SW480 (cell line): ENCODE measurements around the gene ASPA.
"Not testable (repeated sequence)": the region's sequence is repeated elsewhere in the genome, so short reads cannot be mapped to it uniquely, and the experiment has no call there.

Experiments used
- DNase-seq: peaks from one replicate; pipeline ENCODE4 v3.0.0-alpha.2; 2016; ENCODE audit warnings: low spot score

Gene ASPA

DNA sequence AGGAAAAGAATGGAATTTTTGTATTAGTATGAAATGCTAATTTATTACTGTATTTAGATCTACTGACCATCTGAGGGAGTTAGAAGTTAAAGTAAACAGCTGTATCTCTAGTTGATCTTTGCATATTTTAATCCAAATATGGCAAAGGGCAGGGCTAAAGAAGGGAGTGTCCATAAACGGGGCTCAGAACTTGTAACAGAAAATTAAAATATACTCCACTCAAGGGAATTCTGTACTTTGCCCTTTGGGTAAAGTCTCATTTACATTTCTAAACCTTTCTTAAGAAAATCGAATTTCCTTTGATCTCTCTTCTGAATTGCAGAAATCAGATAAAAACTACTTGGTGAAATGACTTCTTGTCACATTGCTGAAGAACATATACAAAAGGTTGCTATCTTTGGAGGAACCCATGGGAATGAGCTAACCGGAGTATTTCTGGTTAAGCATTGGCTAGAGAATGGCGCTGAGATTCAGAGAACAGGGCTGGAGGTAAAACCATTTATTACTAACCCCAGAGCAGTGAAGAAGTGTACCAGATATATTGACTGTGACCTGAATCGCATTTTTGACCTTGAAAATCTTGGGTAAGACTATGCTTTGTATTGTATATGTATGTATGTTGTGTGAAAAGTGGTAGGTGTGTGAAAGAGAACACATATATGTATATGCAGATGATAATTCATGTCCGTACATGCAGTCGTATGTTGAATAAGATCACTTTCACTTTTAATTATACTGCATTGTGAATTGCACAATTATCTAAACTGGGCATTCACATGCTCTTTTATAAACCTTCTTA, at the start of gene ASPA:
Gene ASPA (plus strand): TSS at position 186 of the 799 bp plus-strand sequence. CDS start 163 bp downstream, at position 349.
- DNase-seq, result no peak

DNA sequence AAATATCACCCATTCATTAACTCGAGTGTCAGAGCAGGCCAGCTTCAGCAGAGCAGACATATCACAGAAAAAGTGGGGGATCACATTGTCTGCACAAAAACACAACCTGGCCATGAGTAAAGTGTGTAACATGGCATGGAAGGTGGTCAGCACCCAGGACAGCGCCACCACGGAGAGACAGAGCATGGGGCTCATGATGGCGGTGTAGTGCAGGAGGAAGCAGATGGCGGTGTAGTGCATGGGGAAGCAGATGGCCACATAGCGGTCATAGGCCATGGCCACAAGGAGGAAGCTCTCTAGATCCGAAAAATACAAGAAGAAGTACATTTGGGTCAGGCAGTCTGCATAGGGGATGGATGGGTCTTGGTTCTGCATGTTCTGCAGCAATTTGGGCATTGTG, 42.6 kb upstream of the ASPA start:
- peak; percentile 7 for DNase-seq

DNA sequence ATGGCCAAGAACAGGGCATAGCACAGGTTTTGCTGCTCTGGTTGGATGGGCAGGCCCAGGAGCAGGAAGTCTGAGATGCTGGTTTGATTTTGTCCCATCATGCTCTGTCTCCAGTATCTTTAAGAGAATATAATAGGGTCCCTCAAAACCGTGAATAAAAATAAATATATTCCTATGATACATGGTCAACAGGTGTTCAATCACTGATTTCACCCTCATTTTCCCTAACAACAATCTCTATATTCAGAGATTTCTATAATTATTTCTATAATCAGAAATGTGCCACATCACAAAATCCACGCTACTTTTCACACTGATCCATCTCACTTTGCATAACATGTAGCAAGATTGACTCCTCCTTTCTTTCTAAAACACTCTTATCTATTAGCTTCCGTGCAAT, 42.1 kb upstream of the ASPA start, which contains the start of gene OR1E2:
Gene OR1E2 (minus strand): TSS at position 101 of the 400 bp plus-strand sequence. CDS start 0 bp downstream, at position 101.
- DNase-seq, result no peak

DNA sequence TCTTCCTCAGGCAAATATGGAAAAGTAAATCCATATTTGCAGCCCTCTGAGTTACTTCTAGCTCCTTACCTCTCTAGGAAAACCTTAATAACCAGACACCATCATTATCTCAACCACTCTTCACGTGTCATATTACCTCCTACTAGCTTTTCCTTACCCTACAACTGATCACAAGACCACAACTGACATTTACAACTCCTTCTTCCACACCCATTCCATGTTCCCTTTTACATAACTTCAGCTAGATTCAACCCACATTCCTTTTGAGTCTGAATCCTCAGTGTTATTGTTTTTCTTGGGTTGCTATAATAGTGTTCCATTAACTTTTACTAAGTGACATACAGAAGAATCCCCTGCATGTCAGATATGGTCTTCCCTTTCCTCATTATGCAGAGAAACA, 37.4 kb upstream of the ASPA start:
- DNase-seq, result no peak

DNA sequence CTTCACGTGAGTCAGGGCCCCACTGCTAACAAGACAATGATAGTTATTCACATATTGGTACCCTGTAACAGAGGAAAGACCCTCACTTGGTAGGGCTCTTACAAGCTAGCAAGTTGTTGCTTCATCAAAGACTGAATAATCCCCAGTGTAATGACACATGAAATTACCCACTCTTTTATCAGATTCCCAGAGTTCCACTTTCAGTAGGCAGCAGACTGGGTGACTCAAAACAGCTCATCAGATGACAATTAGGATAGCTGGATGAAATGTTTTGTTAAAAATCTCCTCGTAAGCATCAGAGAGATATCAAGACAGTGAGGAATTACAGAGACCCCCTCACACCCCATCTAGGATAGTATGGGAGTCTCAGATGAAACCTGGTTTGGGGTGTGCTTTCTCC, 35.3 kb upstream of the ASPA start:
- no peak for DNase-seq

DNA sequence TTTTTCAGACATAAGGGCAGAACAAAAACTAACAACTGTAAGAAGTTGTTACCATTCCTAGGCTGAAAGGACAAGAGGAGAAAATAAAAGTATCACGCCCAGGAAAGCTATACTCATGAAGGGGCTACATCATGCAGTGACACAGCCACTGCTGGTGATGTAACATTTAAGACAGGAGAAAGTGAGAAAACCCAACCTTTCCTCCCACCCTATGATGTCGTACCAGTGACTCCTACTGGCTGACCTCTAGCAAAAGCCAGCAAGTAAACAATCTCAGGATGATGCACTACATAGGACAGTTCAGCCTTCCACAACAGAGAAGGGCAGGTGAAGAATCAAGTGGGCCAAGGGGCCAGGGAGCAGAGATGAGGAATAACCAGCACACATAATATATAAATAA, 28.2 kb upstream of the ASPA start:
- DNase-seq, result peak; percentile 25

DNA sequence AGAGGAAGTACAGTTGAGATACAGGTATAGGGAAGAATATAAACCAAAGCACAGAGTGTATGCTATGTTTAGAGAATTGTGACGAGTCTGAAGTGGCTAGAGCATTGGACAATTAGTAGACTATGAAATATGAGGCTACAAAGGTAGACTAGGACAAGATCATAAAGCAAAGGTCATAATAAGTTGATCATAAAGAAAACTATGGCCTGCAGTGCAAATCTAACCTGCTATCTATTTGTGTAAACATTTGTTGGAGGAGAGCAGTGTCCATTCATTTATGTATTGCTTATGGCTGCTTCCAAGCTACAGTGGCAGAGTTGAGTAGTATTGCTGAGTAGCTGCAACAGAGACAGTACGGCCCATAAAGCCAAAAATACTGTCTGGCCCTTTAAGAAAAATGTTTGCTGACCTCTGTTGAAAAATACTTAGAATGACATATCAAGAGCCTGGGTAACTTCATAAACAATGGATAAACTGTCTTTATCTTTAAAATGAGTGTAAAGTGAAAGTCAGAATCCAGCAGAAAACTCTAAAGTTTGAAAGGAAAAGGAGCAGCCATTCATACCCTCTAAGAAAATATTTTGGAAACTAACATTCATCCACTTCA, 27.6 kb upstream of the ASPA start:
- peak; percentile 21 for DNase-seq

DNA sequence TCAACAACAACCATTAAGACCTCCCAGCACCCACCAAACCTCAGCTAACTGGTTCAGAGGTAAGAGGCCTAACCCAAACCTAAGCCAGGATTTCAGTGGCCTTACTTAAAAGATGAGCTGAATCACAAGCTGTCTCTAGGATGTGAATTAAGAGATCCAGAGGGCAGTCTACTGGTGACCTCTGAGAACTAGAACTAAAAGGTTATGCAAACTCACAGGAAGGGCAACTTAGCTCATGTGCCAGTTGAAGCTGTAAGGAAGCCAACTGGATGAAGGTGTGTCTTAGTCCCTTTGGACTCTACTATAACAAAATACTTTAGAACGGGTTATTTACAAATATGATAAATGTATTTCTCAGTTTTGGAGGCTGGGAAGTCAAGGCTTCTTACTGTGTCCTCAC, 9.4 kb upstream of the ASPA start:
- not testable (repeated sequence) for DNase-seq

DNA sequence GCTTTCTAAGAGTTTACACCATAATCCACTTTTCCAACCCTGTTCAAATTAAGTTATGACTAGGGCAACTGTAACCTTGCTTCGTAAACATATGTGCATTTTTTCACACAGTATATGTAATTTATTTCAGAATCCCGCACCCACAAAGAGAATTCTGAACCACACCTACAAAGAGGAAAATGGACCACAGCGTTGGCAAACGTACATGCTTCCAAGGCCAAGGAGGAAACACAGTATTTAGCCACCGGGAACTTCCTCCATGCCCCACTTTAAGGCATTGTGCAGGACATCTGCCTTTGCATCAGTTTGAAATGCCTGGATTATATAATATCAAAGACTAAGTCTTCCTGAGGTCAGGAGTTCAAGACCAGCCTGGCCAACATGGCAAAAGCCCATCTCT, 6.3 kb upstream of the ASPA start:
- DNase-seq, result no peak

DNA sequence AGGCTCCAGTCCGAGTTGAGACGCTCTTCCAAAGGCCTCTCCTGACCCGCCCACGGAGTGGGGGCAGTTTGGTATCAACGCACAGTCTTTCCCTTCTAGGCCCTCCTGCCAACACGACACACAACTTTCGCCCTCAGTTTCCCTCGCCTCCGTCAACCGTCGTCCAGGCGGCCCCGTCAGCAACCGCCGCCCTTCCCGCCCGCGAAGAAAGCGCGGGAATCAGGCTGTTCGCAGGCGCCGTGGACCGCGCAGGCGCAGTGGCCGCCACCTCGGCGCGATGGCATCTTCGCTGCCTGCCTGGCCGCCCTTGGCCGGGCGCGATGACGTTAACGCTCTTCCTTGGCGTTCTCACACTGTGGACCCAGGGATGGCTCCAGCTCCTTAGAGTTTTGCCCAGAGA, 4.2 kb upstream of the ASPA start, which contains the start of gene SPATA22:
Gene SPATA22 (minus strand): TSS at position 221 of the 400 bp plus-strand sequence. CDS start 2,494 bp downstream, outside the sequence.
- no peak for DNase-seq

DNA sequence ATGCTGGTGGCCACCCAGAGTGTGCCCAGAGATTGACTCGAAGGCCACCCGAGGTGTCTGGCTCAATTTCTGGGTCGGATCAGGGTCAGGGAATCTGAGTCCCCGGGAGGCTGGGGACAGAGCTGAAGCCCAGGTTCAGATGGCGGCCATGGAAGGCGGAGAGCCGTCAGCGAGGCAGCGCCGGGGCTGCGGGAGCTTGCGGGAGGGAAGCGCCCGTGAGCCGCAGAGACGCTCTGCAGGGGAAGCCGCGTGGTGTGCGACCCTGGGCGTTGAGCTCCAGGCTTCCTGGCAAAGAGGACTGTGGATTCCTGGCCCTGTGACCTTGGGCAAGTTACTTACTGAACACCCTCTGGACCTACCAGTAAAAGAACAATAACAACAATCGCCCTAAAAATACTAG, 3.7 kb upstream of the ASPA start:
- DNase-seq, result no peak

DNA sequence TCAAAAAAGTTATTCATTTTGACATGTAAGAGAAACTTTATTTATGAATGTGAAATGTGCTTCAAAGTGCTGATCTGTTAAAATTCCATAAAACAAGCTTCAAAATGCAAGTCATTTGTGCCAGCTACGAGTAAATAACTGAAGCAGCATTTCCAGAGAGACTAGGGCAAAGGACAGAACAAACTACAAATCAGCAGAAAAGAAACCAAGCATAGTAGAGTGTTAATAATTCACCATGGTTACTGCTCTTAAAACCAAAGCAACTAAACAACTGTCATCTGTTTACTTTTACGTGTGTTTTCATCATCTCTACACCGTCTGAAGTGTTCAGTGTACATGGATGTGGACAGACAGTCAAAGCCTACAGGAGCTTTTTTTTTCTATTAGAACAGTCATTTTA, 1.6 kb upstream of the ASPA start:
- DNase-seq, result peak; percentile 18

DNA sequence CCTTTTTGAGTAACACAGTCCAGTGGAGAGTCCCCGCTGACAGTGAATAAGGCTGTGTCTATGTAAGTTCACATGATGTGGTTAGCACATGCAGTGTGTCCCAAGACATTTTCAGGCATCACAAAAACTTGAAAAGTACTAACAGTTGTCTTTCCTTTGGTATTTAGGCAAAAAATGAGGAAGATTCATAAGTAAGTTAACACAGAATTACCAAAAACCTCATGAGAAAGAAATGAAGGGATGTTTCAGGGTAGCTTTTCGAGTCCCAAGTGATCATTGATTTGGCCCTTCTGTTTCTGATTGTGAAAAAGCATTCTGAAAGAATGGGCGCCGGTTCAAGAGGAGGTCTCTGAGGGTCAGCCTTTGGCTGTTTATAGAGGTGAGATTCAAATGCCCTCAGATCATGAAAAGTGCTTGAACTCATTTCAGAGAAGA, 529 bp upstream of the ASPA start:
- no peak for DNase-seq

DNA sequence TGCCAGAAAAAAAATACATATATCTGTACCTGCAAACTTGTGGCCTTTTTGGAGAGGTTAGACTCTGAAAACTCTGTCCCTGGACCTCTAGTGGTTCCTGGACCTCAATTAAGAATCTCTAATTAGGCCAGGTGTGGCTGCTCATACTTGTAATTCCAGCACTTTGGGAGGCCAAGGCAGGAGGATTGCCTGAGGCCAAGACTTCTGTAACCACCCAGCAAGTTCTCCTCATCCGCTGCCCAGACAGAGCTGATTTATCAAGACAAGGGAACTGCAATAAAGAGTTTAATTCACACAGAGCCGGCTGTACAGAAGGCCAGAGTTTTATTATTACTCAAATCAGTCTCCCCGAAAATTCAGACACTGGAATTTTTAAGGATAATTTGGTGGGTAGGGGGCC, 4.2 kb downstream of the ASPA start:
- no peak for DNase-seq

DNA sequence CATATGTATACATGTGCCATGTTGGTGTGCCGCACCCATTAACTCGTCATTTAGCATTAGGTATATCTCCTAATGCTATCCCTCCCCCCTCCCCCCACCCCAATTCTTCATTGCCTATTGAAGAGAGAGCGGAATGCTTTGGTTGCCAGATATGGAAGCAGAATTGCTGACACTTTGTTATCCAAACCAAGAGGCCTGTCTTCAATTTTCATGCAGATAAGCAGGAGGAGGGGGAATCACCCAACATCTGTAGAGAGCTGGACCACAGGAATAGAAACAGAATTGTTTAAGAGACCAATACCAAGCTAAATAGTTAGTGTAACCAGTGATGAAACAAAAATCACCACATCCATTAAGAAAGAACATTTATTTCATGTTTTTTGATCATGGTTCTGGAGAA, 7.1 kb downstream of the ASPA start:
- no peak for DNase-seq

DNA sequence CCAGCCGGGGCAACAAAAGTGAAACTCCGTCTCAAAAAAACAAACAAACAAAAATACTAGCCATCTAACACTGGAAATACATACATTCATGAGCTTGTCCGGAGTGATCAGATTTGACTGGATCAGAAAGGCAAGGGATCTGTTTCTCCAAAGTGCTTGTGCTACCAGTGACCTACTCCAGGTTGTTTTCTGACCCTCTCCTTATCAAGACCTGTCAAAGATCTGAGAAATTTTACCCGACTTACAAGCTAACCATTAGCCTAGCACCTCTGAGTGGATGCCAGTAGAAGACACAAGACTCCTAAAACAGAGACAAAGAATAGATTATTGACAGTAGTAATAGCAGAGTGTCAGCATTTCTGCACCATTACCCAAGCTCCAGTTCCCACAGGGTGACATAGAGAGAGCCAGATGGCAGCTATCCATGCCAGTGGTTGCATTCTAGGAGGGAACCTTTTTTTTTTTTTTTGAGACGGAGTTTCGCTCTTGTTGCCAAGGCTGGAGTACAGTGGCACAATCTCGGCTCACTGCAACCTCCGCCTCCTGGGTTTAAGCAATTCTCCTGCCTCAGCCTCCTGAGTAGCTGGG, 9.8 kb downstream of the ASPA start:
- no peak for DNase-seq

DNA sequence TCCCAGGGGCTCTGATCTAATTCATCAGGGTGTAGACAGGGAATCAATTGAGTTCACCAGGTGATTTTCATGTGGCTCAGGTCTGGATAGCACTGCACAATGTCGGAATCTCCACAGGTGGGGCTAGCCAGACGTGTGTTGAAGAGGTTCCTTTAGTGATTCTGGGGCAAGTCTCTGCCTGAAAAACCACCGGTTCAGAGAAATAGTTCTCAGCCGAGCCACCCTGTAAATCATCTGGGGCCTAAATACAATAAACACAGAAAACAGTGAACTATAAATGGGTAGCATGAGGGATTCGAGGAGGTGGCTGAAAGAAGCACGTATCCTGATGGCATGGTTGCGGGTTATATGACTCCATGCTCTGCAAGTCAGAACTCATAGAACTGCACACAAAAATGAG, 21.3 kb downstream of the ASPA start:
- DNase-seq, result no peak

DNA sequence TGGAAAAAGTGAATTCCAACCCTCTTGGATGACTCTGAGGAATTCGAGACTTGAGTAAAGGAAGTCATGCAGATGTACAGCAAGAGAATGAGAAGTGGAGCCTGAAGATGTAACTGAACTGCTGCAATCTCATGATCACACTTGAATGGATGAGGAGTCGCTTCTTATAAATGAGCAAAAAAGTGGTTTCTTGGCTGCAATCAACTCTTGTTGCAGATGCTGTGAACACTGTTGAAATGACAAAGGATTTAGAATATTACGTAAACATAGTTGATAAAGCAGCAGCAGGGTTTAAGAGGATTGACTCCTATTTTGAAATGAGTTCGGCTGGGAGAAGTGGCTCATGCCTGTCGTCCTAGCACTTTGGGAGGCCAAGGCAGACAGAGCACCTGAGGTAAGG, 25.5 kb downstream of the ASPA start:
- no peak for DNase-seq

DNA sequence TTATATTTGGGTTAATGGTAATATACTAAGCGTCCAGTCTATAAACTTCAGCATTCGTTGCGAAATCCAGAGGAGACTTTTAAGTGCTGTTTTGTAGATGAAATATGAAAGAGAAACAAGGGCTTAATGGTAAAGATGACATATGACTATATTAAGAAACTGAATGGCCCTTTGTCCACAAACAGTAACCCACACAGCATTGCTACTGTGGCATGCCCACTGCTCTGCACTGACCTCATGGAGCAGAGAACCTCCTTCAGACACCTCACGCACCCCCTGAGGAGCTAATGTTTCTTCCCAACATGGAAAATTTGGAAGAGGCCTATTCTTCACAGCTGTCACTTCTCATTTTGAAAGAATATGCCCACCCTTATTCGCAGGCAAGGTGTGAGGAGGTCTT, 26.7 kb downstream of the ASPA start:
- DNase-seq, result no peak

DNA sequence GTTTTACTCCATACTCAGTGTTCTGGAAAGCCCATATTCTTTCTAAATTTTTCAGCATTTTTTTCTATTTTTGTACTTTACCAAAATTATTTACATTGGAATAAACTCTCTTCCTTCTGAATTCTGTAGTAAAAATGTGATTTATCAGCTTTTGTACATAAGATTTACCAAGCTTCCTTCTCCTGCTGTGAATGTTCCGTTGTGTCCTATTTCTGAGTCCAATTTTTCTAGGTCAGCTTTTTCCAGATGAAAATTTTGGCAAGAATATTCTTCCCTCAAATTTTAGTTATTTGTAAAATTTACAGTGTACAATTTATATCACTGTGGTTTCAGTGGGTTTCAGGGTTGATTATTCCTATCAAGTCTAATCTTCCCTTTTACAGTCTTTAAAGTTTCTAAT, 27.5 kb downstream of the ASPA start:
- DNase-seq, result no peak

DNA sequence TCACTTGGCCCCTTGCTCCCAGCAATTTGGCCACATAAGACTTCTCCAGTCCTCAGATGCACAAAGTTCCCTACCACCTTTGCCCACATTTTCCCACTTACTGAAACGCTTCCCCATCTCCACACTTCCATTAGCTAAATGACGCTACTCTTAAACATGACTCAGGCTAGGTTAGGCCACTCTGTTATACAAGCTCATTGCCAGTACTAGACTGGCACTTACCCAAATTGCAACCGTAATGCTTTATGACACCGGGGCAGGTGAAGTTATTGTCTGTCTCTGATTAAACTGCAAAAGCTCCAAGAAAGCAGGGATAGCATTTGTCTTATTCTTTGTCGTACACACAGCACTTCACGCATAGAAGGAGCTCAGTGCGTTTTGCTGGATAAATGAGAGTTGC, 29.2 kb downstream of the ASPA start:
- no peak for DNase-seq

DNA sequence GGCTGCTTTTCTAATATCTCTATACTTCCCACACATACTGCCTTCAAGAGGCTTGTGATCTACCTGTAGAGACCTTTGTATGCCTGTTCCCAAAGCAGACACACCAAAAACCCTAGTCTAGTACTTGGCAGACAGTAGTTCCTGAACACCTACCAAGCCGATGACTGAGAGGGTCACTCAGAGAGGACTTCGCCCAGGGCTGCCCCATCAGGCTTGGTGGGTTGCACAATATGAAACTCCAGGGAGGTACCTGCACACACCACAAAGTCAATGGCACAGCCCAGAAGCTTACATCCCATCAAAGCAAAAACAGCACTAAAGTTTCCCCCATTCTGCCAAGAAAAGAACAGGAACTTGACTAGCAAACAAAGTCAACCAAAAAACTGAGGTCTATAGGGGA, 30.3 kb downstream of the ASPA start:
- no peak for DNase-seq

DNA sequence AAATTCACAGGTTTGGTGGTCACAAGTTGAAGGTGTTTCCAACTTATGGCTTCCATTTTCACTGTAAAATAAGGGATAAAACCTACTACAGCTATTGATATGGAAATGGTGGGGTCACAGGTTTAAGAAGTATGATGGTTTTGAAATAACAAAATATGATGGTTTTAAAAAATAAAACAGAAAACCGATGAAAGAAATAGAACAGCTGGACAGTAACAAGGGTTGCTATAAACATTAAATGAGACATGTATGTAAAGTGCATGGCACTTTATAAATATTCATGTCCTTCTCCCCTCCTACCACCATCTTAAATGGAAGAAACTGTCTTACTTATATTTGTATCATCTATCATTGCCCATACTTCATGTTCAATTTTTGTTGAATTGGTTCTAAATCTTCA, 31.3 kb downstream of the ASPA start:
- DNase-seq, result no peak
